Neural cell (in vitro differentiated cells): ENCODE data around the gene FAM171A2. TPM values are rescaled to one million over a fixed set of nuclear protein-coding genes. Genes with fewer than 3 reads are reported as not detected.

Experiments
- H2AFZ ChIP-seq: fragments of 200-600, 300-800 bp; sonication (generic), shearing (Covaris generic); 2 replicates; pipeline ENCODE4 v1.6.0; 2014; ENCODE audit warnings: low read depth, mild to moderate bottlenecking, antibody characterized with exemption, low read length, moderate library complexity
- H3F3A ChIP-seq: fragments of 200-600 bp; shearing (Covaris generic); 2 replicates; pipeline ENCODE4 v1.6.1; 2016; ENCODE audit warnings: mild to moderate bottlenecking, moderate library complexity, mixed read lengths, antibody characterized with exemption, low read length; ENCODE audit not compliant: insufficient read depth, poor library complexity, severe bottlenecking
- H3K27ac ChIP-seq: fragments of 200-600, 300-800 bp; sonication (generic), shearing (Covaris generic); 2 replicates; pipeline ENCODE4 v1.5.1; 2014; ENCODE audit warnings: mild to moderate bottlenecking, low read length, moderate library complexity
- H3K27me3 ChIP-seq: fragments of 300-800, 200-600 bp; sonication (generic), shearing (Covaris generic); 2 replicates; pipeline ENCODE4 v1.6.0; 2014; ENCODE audit warnings: mild to moderate bottlenecking, low read depth, low read length, moderate library complexity; ENCODE audit not compliant: insufficient read depth
- H3K36me3 ChIP-seq: fragments of 300-800, 200-600 bp; sonication (generic), shearing (Covaris generic); 2 replicates; pipeline ENCODE4 v1.5.1; 2014; ENCODE audit warnings: mild to moderate bottlenecking, antibody characterized with exemption, low read length, moderate library complexity; ENCODE audit not compliant: insufficient read depth
- H3K4me2 ChIP-seq: fragments of 300-800, 200-600 bp; sonication (generic), shearing (Covaris generic); 2 replicates; pipeline ENCODE4 v1.6.0; 2014; ENCODE audit warnings: mild to moderate bottlenecking, low read length
- H3K4me3 ChIP-seq: fragments of 300-800, 200-600 bp; sonication (generic), shearing (Covaris generic); 2 replicates; pipeline ENCODE4 v1.5.1; 2014; ENCODE audit warnings: mild to moderate bottlenecking, low read length, moderate library complexity
- H3K79me2 ChIP-seq: fragments of 200-600 bp; shearing (Covaris generic); replicated peaks from 2 replicates; pipeline ENCODE4 v1.6.0; 2014; ENCODE audit warnings: mild to moderate bottlenecking, low read length, moderate library complexity; ENCODE audit not compliant: insufficient read depth
- H3K9ac ChIP-seq: fragments of 300-800, 200-600 bp; sonication (generic), shearing (Covaris generic); 2 replicates; pipeline ENCODE4 v1.6.1; 2016; ENCODE audit warnings: mild to moderate bottlenecking, low read length, mixed read lengths
- H3K9me2 ChIP-seq: fragments of 200-600 bp; shearing (Covaris generic); 2 replicates; pipeline ENCODE4 v1.6.1; 2016; ENCODE audit warnings: mild to moderate bottlenecking, low read length, mixed read lengths; ENCODE audit not compliant: insufficient read depth
- H3K9me3 ChIP-seq: fragments of 200-600, 300-800 bp; sonication (generic), shearing (Covaris generic); 2 replicates; pipeline ENCODE4 v1.6.1; 2016; ENCODE audit warnings: mild to moderate bottlenecking, mixed run types, low read length, moderate library complexity, mixed read lengths
- H4K20me1 ChIP-seq: fragments of 200-600 bp; shearing (Covaris generic); 2 replicates; pipeline ENCODE4 v1.6.1; 2016; ENCODE audit warnings: mild to moderate bottlenecking, mixed run types; ENCODE audit not compliant: insufficient read depth
- EP300 ChIP-seq: fragments of 450-650 bp; conservative IDR thresholded peaks from 2 replicates; pipeline ENCODE4 v1.6.1; 2014; ENCODE audit warnings: antibody characterized with exemption, mild to moderate bottlenecking, moderate library complexity; ENCODE audit not compliant: poor library complexity, severe bottlenecking
- EZH2 ChIP-seq: fragments of 200-600, 300-800 bp; shearing (Covaris generic), sonication (generic); IDR thresholded peaks from 2 replicates; pipeline ENCODE4 v1.6.1; 2014; ENCODE audit warnings: antibody characterized with exemption, low read length, borderline replicate concordance, mild to moderate bottlenecking; ENCODE audit not compliant: insufficient read depth, poor library complexity, severe bottlenecking
- MXI1 ChIP-seq: fragments of 450-650 bp; conservative IDR thresholded peaks from 2 replicates; pipeline ENCODE4 v1.6.1; 2014; ENCODE audit warnings: antibody characterized with exemption, mild to moderate bottlenecking; ENCODE audit not compliant: poor library complexity, severe bottlenecking
- POLR2AphosphoS5 ChIP-seq: IDR thresholded peaks from 2 replicates; pipeline ENCODE4 v1.6.1; 2012
- RAD21 ChIP-seq: fragments of 450-650 bp; conservative IDR thresholded peaks from 2 replicates; pipeline ENCODE4 v1.6.1; 2014; ENCODE audit warnings: antibody characterized with exemption, mild to moderate bottlenecking, moderate library complexity
- SMC3 ChIP-seq: fragments of 450-650 bp; conservative IDR thresholded peaks from 2 replicates; pipeline ENCODE4 v1.6.1; 2014; ENCODE audit warnings: antibody characterized with exemption, mild to moderate bottlenecking, moderate library complexity; ENCODE audit not compliant: poor library complexity
- TAF1 ChIP-seq: IDR thresholded peaks from 2 replicates; pipeline ENCODE4 v1.6.1; 2012; ENCODE audit warnings: low read depth
- polyA plus RNA-seq: library from polyadenylated mRNA; depleted of rRNA; stranded (reverse); fragments of >200 nt; gene quantifications from 2 replicates; pipeline ENCODE4 v1.2.3, GENCODE V29; 2014
- TF ChIP-seq, protein P1 (sequence below): IDR thresholded peaks from 2 replicates; pipeline ENCODE4 v1.6.1; 2012; ENCODE audit warnings: borderline replicate concordance
- TF ChIP-seq, protein P2 (sequence below): fragments of 450-650 bp; IDR thresholded peaks from 2 replicates; pipeline ENCODE4 v1.5.1; 2014; ENCODE audit warnings: antibody characterized with exemption, mild to moderate bottlenecking, moderate library complexity; ENCODE audit not compliant: poor library complexity, severe bottlenecking

FAM171A2 gene
- polyA plus RNA-seq, 1 donor from 2014 or later, result 73.6 TPM

DNA sequence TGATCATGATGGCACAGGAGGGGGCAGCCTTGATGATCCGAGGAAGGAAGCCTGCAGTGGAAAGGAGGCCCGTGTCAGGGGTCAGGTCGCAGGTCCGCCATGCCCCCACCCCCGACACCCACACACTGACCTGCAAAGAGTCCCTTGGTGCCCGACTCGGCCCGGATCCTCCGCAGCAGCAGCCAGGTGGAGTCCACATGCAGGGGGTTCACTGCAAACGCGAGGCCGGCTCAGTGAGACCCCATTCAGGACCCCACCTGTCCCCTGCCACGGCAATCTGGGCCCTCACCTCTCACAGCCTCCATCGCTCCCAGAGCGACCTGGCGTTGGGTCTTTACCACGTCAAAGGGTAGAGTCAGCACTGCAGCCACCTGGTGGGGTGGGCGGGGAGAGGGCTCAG, 43.6 kb downstream of the FAM171A2 start:
- Histone ChIP-seq H3F3A (no peaks in the 10 kb centered on the region), H2AFZ (no peak overlapping the region), H3K27ac (no peak overlapping the region), H3K9me2 (no peaks in the 10 kb centered on the region), H3K4me3 (no peak overlapping the region), H3K27me3 (peaks cover 13% of the 10 kb centered on the region), H4K20me1 (no peaks in the 10 kb centered on the region), H3K36me3 (peaks cover 12% of the 10 kb centered on the region), H3K79me2 (peaks cover 5% of the 10 kb centered on the region), H3K9me3 (no peaks in the 10 kb centered on the region), H3K9ac (no peak overlapping the region), H3K4me2 (no peak overlapping the region)
- no peak for TF ChIP-seq MXI1
- TF ChIP-seq TAF1, result no peak

DNA sequence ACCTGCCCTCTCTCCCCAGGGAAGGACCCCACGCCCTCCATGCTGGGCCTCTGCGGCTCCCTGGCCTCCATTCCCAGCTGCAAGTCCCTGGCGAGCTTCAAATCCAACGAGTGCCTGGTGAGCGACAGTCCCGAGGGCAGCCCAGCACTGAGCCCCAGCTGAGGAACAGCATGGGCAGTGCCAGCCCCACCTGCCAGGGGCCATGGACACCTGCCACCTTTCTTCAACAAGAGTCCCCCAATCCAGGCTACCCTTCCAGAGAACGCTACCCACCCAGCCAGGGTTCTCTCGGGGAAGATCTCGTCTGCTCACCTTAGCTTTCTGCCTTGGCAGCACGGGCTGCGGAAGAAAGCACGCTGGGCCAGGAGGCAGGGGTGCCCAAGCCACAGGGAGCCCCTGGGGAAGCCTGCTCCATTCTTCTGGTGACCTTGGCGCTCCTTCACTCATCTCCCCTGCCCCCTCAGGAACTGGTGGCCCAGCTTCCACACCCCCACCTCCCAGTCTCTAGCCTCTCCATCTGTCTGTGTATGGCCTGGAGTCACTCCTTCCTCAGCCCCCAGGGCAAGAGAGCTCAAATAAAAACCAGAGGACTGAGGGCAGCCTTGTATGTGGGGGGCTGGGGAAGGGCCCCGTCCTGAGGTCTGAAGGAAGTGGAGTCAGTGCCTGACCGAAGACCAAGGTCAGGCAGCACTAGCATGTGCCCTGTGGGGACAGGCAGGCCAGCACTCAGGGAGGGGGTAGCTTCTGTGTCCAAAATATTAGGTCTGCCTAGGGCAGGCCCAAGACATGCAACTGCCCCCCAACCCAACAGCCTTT, 45.4 kb downstream of the FAM171A2 start:
- Histone ChIP-seq H3K4me2 (no peak overlapping the region), H4K20me1 (no peaks in the 10 kb centered on the region), H3K9me3 (no peaks in the 10 kb centered on the region), H3K36me3 (peaks cover 12% of the 10 kb centered on the region), H3K27ac (no peak overlapping the region), H3K9me2 (no peaks in the 10 kb centered on the region), H3K27me3 (peaks cover 18% of the 10 kb centered on the region), H3K9ac (no peak overlapping the region), H3K4me3 (no peak overlapping the region), H3K79me2 (no peaks in the 10 kb centered on the region), H2AFZ (no peak overlapping the region), H3F3A (no peaks in the 10 kb centered on the region)
- TF ChIP-seq TAF1 (no peak), MXI1 (no peak), EP300 (no peak), RAD21 (no peak), SMC3 (no peak), POLR2AphosphoS5 (no peak), EZH2 (no peak)
- TF ChIP-seq, protein P1, sequence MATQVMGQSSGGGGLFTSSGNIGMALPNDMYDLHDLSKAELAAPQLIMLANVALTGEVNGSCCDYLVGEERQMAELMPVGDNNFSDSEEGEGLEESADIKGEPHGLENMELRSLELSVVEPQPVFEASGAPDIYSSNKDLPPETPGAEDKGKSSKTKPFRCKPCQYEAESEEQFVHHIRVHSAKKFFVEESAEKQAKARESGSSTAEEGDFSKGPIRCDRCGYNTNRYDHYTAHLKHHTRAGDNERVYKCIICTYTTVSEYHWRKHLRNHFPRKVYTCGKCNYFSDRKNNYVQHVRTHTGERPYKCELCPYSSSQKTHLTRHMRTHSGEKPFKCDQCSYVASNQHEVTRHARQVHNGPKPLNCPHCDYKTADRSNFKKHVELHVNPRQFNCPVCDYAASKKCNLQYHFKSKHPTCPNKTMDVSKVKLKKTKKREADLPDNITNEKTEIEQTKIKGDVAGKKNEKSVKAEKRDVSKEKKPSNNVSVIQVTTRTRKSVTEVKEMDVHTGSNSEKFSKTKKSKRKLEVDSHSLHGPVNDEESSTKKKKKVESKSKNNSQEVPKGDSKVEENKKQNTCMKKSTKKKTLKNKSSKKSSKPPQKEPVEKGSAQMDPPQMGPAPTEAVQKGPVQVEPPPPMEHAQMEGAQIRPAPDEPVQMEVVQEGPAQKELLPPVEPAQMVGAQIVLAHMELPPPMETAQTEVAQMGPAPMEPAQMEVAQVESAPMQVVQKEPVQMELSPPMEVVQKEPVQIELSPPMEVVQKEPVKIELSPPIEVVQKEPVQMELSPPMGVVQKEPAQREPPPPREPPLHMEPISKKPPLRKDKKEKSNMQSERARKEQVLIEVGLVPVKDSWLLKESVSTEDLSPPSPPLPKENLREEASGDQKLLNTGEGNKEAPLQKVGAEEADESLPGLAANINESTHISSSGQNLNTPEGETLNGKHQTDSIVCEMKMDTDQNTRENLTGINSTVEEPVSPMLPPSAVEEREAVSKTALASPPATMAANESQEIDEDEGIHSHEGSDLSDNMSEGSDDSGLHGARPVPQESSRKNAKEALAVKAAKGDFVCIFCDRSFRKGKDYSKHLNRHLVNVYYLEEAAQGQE, result no peak
- TF ChIP-seq, protein P2, sequence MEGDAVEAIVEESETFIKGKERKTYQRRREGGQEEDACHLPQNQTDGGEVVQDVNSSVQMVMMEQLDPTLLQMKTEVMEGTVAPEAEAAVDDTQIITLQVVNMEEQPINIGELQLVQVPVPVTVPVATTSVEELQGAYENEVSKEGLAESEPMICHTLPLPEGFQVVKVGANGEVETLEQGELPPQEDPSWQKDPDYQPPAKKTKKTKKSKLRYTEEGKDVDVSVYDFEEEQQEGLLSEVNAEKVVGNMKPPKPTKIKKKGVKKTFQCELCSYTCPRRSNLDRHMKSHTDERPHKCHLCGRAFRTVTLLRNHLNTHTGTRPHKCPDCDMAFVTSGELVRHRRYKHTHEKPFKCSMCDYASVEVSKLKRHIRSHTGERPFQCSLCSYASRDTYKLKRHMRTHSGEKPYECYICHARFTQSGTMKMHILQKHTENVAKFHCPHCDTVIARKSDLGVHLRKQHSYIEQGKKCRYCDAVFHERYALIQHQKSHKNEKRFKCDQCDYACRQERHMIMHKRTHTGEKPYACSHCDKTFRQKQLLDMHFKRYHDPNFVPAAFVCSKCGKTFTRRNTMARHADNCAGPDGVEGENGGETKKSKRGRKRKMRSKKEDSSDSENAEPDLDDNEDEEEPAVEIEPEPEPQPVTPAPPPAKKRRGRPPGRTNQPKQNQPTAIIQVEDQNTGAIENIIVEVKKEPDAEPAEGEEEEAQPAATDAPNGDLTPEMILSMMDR, result no peak
